Cerebellar nuclear complex (tissue), 1 donor: ENCODE data around the gene SMG9.
A peak's percentile ranks its signal among the peaks of the same experiment; 100 is the strongest.
"Not testable (repeated sequence)": the region's sequence is repeated elsewhere in the genome, so short reads cannot be mapped to it uniquely, and the experiment has no call there.

ENCODE experiments used
- DNase-seq, 2 experiments: peaks; one replicate each; lab custom pipeline; 2025; lab: John Stamatoyannopoulos, UW

Gene SMG9

GRCh38 chr19:43779820-43780219, 25.1 kb upstream of the SMG9 start:
- DNase-seq = no peak

DNA sequence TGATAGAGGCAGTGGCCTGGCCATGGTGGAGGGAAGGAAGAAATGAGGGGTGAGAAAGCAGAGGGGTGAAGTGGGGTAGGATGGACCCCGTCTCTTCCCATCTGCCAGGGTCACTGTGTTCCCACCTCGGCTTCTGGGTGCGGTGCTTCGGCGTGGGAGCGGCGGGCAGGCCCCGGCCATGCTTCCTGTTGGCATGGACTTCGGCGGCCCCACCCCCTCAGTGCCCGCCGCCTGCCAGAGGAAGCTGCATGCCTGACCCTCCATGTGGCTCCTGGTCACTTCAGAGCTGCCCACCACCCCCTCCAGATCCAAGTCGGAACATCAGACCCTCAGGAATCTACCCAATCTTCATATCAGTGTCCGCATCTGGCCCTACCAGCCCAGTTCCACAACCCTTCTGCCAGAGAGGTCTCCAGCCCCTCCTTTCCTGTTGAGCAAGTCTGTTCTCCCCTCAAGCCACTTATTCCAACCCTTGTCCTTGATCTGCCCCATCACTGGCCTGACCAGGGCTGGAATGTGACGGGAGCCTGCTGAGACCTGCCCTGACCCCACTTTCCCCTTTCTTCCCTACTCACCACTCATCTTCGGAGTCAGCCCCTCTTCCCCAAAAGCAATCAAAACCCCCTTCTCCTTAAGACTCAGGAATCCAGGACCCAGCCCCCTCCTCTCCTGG, 24.5 kb upstream of the SMG9 start:
- no peak for DNase-seq

GRCh38 chr19:43778651-43779050, 23.9 kb upstream of the SMG9 start:
- DNase-seq = no peak

GRCh38 chr19:43777163-43777695, 22.5 kb upstream of the SMG9 start:
- DNase-seq = no peak

GRCh38 chr19:43776286-43776685, 21.5 kb upstream of the SMG9 start:
- DNase-seq = no peak

GRCh38 chr19:43775299-43775890, 20.6 kb upstream of the SMG9 start:
- DNase-seq = no peak

DNA sequence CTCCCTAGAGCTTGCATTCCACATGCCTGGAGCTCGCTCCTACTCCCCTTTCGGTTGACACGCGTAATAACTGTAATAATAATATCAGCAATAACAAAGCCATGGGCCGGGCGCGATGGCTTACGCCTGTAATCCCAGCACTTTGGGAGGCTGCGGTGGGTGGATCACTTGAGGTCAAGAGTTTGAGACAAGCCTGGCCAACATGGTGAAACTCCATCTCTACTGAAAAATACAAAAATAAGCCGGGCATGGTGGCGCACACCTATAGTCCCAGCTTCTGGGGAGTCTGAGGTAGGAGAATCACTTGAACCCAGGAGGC, 20.1 kb upstream of the SMG9 start:
- DNase-seq = not testable (repeated sequence)

- no peak for DNase-seq
Observed at GRCh38 chr19:43774103-43774939, 19.6 kb upstream of the SMG9 start.

- DNase-seq = no peak
Observed at GRCh38 chr19:43773725-43774102, 19.0 kb upstream of the SMG9 start.

GRCh38 chr19:43769256-43769655, 14.5 kb upstream of the SMG9 start:
- no peak for DNase-seq

DNA sequence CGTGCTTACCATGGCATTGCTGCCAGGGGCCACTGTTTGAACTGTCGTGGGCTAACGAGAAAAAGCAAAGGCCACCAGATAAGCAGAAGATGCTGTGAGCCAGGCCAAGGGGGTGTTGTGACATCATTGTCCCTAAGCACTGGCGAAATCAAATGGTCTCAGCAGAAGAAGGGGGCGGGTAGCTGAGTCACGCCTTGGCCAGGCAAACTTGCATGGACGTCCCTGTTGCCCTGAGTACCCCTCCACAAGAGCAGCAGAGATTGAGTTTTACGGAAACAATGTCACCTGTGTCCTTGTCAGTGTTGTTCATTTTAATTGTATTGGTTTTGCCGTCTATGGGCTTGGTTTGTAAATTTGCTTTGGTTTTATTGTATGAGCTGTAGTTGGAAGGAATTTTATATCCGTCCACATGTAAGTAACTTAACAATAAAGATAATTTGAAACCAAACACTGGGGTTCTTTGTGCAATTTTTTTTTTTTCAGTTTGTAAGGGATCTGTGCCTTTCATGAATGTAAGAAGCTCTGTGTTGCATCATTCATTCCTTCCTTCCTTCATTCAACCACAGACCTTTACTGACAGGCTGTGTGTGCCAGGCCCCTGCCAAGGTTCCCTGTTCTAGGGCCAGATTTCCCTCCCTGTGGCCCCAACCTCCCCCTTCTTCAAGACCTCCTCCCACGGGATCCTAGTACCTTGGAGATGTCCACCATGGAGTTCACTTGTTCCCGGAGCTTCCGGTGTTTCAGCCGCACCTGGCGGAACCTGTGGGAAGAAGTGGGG, 13.7 kb upstream of the SMG9 start:
- DNase-seq = no peak

GRCh38 chr19:43767818-43768217, 13.1 kb upstream of the SMG9 start:
- no peak for DNase-seq

GRCh38 chr19:43767316-43767715, 12.6 kb upstream of the SMG9 start:
- DNase-seq = no peak

DNA sequence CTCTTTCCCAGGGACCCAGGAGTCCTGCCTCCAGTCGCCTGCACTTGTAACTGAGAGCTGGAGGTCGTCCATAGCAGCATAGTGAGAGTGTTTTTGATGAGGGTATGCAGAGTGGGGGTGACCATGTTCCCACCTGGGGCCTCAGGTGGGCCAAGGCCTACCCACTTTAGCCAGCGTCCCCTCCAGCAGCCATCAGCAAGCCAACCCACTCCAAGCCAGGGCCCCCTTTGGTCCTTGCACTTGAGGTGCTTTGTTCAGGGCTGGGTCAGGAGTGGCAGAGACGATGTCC, 11.9 kb upstream of the SMG9 start:
- DNase-seq = no peak

DNA sequence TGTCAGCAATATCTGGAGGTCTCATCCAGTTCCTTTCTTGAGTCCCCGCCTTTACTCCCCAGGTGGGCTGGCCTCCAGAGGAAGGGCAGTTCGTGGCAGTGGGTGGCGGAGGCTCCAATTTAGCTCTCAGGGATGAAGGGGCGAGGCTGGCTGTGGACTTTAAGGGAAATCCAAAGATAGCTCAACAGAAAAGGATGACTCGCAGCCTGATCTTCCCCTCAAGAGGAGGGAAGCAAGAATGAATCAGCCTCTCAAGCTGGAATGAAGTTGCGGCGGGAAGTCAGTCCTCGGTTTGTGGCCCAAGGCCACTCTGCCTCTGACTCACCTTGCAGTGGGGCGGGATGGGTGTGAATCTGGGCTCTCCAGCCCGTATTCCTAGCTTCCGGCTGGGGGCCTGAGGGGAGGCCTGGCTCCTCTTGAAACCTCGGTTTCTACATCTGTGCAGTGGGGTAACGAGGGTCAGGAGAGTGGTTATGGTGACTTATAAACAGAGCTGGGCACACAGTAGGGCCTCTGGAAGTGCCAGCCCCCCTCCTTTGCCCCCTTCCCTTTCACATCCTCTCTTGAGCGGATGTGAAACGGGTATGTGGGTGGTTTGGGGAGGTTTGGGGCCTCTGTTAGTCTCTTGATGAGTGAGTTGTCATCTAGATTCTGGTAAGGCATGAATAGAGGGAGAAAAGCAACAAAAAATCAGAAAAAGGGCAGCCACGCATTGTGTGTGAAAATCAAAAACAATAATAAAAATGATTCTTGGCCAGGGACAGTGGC, 10.5 kb upstream of the SMG9 start:
- no peak for DNase-seq

- not testable (repeated sequence) for DNase-seq
Observed at GRCh38 chr19:43764684-43765083, 9.9 kb upstream of the SMG9 start.

GRCh38 chr19:43763473-43763939, 8.7 kb upstream of the SMG9 start:
- no peak for DNase-seq

DNA sequence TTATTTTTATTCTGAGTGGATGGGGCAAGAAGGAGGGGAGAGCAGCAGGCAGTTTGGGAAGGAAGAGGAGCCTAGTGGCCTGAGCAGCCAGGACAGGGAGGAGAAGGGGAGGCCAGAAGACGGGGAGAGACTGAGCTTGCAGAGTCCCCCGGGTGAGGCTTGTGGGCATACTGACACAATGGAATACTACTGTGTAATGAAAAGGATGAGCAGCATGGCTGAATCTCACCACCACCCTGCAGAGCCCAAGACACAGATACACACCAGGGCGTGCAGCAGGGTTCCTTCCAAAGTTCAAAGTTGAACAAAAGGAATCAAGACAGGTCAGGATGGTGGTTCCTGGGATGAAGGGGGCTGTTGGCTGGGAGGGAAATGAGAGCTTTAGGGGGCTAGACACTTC, 8.1 kb upstream of the SMG9 start:
- DNase-seq = no peak

GRCh38 chr19:43760941-43761340, 6.2 kb upstream of the SMG9 start:
- no peak for DNase-seq

- no peak for DNase-seq
Observed at GRCh38 chr19:43759515-43759914, 4.8 kb upstream of the SMG9 start.

DNA sequence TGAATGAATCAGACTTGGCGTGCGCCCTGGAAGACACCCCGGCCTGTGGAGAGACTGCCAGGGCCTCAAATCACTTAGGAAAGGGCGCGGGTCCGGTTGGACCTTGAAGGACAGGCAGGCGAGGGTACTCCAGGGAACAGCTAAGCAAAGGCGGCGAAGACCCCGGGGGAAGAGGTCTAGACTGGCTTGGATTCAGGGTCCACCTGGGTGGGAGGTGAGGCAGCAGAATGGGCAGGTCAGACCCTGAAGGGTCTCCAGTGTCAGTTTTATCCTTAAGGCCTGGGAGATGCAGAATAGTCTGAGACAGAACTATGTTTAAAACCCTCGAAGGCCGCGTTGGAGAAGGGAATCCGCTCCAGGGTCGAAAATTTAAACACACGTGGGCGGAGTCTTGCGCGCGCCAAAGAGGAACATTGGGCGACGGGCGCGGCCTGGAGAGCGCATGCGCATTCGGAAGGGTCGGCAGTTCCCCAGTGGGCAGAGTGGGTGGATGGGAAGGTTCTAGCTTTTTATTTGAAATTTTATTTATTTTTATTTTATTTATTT, 567 bp upstream of the SMG9 start:
- peak in 1 of 2 experiments; percentile 27 for DNase-seq

DNA sequence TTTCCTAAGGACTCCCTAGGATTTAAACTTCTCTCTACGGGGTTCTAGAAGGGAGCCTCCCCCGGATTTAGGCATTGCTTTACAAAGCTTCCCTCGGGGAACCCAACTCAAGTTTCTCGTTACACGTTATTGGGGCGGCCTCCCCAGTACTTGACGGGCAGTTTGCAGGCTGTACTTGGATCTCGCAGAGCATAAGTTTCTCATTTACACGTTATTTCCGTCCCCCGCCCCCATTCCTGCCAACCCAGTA, 584 bp downstream of the SMG9 start:
- no peak for DNase-seq
